VCaP (cell line): ENCODE measurements around the gene FDCSP.

Source experiments
- H3K27ac ChIP-seq: fragments of 450-650 bp; 2 replicates; pipeline ENCODE4 v1.5.1; 2017
- TF ChIP-seq, protein P1 (sequence below): fragments of 450-650 bp; conservative IDR thresholded peaks from 2 replicates; pipeline ENCODE4 v1.5.1; 2017; ENCODE audit warnings: mild to moderate bottlenecking, moderate library complexity

The FDCSP gene

DNA sequence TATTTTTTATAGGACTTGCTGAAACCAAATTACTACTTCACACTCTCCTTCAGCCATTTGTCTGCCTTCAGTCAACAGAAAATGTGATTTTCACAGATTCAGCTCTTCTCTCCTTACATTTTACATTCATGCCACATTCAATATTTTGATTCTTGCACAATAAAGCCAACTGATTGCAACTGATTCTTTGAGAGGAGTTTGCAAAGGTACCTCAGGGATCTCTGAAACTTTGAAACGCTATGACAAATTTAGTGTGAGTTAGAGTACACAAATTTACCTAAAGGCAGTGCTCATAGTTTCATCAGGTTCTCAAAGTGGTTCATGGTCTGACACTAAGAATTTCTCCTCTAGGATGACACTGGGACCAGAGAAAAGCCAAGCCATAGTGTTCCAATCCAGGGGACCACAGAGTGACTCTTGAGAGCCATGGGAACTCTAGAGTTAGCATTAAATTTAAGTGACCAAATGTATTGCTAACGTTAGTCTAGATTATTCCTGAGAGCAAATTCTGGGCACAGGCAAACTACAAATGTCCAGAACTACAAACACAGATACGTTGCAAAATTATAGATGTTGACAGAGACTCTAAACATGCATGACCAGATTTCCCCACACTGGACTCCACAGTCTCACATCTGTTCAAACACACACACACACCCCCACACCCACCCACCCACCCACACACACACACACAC lies 25.5 kb downstream of the FDCSP start:
- no peak overlapping the region for H3K27ac ChIP-seq
- TF ChIP-seq, protein P1, sequence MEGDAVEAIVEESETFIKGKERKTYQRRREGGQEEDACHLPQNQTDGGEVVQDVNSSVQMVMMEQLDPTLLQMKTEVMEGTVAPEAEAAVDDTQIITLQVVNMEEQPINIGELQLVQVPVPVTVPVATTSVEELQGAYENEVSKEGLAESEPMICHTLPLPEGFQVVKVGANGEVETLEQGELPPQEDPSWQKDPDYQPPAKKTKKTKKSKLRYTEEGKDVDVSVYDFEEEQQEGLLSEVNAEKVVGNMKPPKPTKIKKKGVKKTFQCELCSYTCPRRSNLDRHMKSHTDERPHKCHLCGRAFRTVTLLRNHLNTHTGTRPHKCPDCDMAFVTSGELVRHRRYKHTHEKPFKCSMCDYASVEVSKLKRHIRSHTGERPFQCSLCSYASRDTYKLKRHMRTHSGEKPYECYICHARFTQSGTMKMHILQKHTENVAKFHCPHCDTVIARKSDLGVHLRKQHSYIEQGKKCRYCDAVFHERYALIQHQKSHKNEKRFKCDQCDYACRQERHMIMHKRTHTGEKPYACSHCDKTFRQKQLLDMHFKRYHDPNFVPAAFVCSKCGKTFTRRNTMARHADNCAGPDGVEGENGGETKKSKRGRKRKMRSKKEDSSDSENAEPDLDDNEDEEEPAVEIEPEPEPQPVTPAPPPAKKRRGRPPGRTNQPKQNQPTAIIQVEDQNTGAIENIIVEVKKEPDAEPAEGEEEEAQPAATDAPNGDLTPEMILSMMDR, result no peak

- TF ChIP-seq, protein P1, result no peak
- no peak overlapping the region for H3K27ac ChIP-seq
Observed at GRCh38 chr4:70251945-70252277, 26.0 kb downstream of the FDCSP start.

DNA sequence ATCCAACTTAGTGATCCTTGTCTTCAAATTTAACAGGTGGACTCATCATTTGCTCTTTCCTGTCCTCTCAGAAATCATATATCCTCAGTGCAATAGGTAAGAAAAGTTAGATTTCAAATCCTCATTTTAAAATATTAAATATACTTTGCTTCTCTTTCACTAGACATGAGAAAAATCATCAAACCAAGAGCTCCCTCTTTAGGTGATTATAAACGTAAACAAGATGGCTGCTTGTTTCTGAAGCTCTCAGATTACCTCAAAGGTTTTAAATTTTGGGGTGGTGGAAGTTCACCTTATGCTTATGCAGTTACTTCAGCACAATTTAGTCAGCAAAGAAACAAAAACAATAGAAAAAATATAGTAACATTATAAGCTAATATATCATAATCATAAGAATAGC lies 43.8 kb downstream of the FDCSP start:
- TF ChIP-seq, protein P1, result peak; percentile 78
- H3K27ac ChIP-seq, result peak overlapping the region; percentile 27; the same call in 1 of the 2 replicates

- TF ChIP-seq, protein P1, result no peak
- no peak overlapping the region for H3K27ac ChIP-seq
Observed at GRCh38 chr4:70277121-70277520, 51.2 kb downstream of the FDCSP start.

GRCh38 chr4:70280567-70280966 lies 54.6 kb downstream of the FDCSP start:
- TF ChIP-seq, protein P1, result no peak
- no peak overlapping the region for H3K27ac ChIP-seq
